ENCODE measurements around the gene ATP5PD.

DNA sequence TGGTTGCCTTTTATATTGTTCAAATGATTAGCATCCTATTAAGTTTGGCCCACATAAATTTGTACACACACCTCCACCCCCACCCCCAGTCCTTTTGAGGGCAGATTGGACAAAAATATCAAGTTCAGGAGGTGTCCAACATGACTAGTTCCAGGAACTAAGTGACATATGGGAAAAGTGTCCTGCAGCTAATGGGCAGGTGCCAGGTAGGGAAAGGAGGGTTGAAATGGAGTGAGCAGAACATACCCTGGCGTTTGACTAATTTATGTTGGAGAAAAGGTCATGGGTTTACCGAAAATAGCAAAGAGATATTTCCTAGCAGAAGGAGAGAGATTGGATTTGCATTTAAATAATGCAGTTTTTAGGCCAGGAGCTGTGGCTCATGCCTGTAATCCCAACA lies 5.2 kb upstream of the ATP5PD start:
- no peak for TF ChIP-seq EZH2 (IDR thresholded peaks at IDR 0.05)
- no peak for TF ChIP-seq POLR2AphosphoS5 (IDR thresholded peaks at IDR 0.05; ENCODE audit: borderline replicate concordance, low read depth, low read length)
- TF ChIP-seq FOXP2 (optimal IDR thresholded peaks at IDR 0.05; ENCODE audit: control extremely low read depth, extremely low read length, insufficient read depth): no peak
